OCI-M1 (cell line): ENCODE data around the gene ANKRD28.
"Not testable (repeated sequence)": the region's sequence is repeated elsewhere in the genome, so short reads cannot be mapped to it uniquely, and the experiment has no call there.

Experiments
- DNase-seq: peaks from one replicate; lab custom pipeline; 2025; lab: John Stamatoyannopoulos, UW

The ANKRD28 gene

GRCh38 chr3:15801298-15801697 lies 3.5 kb upstream of the ANKRD28 start:
- DNase-seq: no peak

- peak; percentile 52 for DNase-seq
Measured at GRCh38 chr3:15800780-15801179, 3.0 kb upstream of the ANKRD28 start.

- DNase-seq: peak; percentile 50
Measured at GRCh38 chr3:15800327-15800726, 2.5 kb upstream of the ANKRD28 start.

- DNase-seq: peak; percentile 37
Measured at GRCh38 chr3:15798533-15799245, 910 bp upstream of the ANKRD28 start.

GRCh38 chr3:15796771-15797641 lies 773 bp downstream of the ANKRD28 start:
- DNase-seq: peak; percentile 80

GRCh38 chr3:15796331-15796730 lies 1.4 kb downstream of the ANKRD28 start:
- peak; percentile 54 for DNase-seq

GRCh38 chr3:15795651-15796308 lies 2.0 kb downstream of the ANKRD28 start:
- DNase-seq: peak; percentile 87

GRCh38 chr3:15794842-15795650 lies 2.7 kb downstream of the ANKRD28 start:
- peak; percentile 60 for DNase-seq

GRCh38 chr3:15794303-15794771 lies 3.4 kb downstream of the ANKRD28 start:
- DNase-seq: peak; percentile 58

- DNase-seq: no peak
Measured at GRCh38 chr3:15791525-15791924, 6.3 kb downstream of the ANKRD28 start.

- no peak for DNase-seq
Measured at GRCh38 chr3:15787941-15788340, 9.8 kb downstream of the ANKRD28 start.

GRCh38 chr3:15787526-15787925 lies 10.3 kb downstream of the ANKRD28 start:
- no peak for DNase-seq

GRCh38 chr3:15783361-15783969 lies 14.3 kb downstream of the ANKRD28 start:
- DNase-seq: peak; percentile 40

- no peak for DNase-seq
Measured at GRCh38 chr3:15782429-15782828, 15.3 kb downstream of the ANKRD28 start.

- DNase-seq: no peak
Measured at GRCh38 chr3:15781637-15782402, 16.0 kb downstream of the ANKRD28 start.

- no peak for DNase-seq
Measured at GRCh38 chr3:15781131-15781530, 16.6 kb downstream of the ANKRD28 start.

- no peak for DNase-seq
Measured at GRCh38 chr3:15779111-15779510, 18.7 kb downstream of the ANKRD28 start.

GRCh38 chr3:15778332-15778858 lies 19.4 kb downstream of the ANKRD28 start:
- DNase-seq: peak; percentile 12

- not testable (repeated sequence) for DNase-seq
Measured at GRCh38 chr3:15774931-15775560, 22.7 kb downstream of the ANKRD28 start.

- DNase-seq: no peak
Measured at GRCh38 chr3:15771444-15771843, 26.3 kb downstream of the ANKRD28 start.
